Esophagus (tissue), 2 donors: ENCODE data around the gene DYNC1LI2. TPM values are rescaled to one million over a fixed set of nuclear protein-coding genes. Genes with fewer than 3 reads are reported as not detected.

ENCODE experiments used
- H3K27ac ChIP-seq, 2 donors: one replicate each; pipeline ENCODE4 v1.5.1; 2013; ENCODE audit warnings: low read depth in 2 of 2, mild to moderate bottlenecking in 2 of 2, inconsistent platforms in 1 of 2, low read length in 1 of 2, moderate library complexity in 1 of 2
- H3K27me3 ChIP-seq, 2 donors: one replicate each; pipeline ENCODE4 v1.6.1; 2013; ENCODE audit warnings: low read length in 2 of 2, control low read depth in 1 of 2, mild to moderate bottlenecking in 1 of 2; ENCODE audit not compliant: insufficient read depth in 2 of 2, control insufficient read depth in 1 of 2
- H3K36me3 ChIP-seq, 2 donors: one replicate each; pipeline ENCODE4 v1.6.1; 2013; ENCODE audit warnings: low read length in 1 of 2; ENCODE audit not compliant: control insufficient read depth in 2 of 2, insufficient read depth in 2 of 2
- H3K4me1 ChIP-seq, 2 donors: one replicate each; pipeline ENCODE4 v1.6.1; 2013; ENCODE audit warnings: low read length in 1 of 2; ENCODE audit not compliant: control insufficient read depth in 2 of 2, insufficient read depth in 2 of 2
- H3K4me3 ChIP-seq, 2 donors: one replicate each; pipeline ENCODE4 v1.5.1; 2013; ENCODE audit warnings: low read length in 2 of 2, mild to moderate bottlenecking in 2 of 2, low read depth in 1 of 2, moderate library complexity in 1 of 2
- H3K9me3 ChIP-seq, 2 donors: one replicate each; pipeline ENCODE4 v1.6.1; 2013; ENCODE audit warnings: mild to moderate bottlenecking in 2 of 2, low read depth in 1 of 2, low read length in 1 of 2, moderate library complexity in 1 of 2; ENCODE audit not compliant: control insufficient read depth in 2 of 2, insufficient read depth in 1 of 2
- WGBS, 2 donors: extraction: QIAGEN DNeasy Blood & Tissue Kit; methylation state at CpG; one replicate each; pipeline ENCODE4 v1.1.7; 2013; 5-methylcytosine and 5-hydroxymethylcytosine counted together
- polyA plus RNA-seq, 2 donors: library from polyadenylated mRNA; stranded (reverse); fragments of 200-250 nt; gene quantifications; one replicate each; pipeline ENCODE4 v1.2.3, GENCODE V29; 2013
- donor health status: healthy with polysubstance abuse.
- donor health status: Bipolar disorder and iron deficiency.

DYNC1LI2 gene
- polyA plus RNA-seq, 2 donors: 34.5 to 41.3 TPM

- Histone ChIP-seq H3K27me3 (no peaks in the 10 kb centered on the region), H3K4me1 (peaks cover 3 to 8% of the 10 kb centered on the region in 2 donors), H3K27ac (no peak overlapping the region), H3K4me3 (no peak overlapping the region), H3K36me3 (no peaks in the 10 kb centered on the region), H3K9me3 (no peaks in the 10 kb centered on the region)
- 67 to 69% methylated on average over 3 of the region's 3 CpGs for WGBS, 2 donors
Observed at GRCh38 chr16:66754819-66755218, 3.4 kb upstream of the DYNC1LI2 start.

- Histone ChIP-seq H3K36me3 (peaks cover 0 to under 1% of the 10 kb centered on the region in 2 donors), H3K4me3 (no peak overlapping the region), H3K4me1 (peaks cover 3 to 8% of the 10 kb centered on the region in 2 donors), H3K27me3 (no peaks in the 10 kb centered on the region), H3K27ac (no peak overlapping the region), H3K9me3 (no peaks in the 10 kb centered on the region)
- 89 to 93% methylated on average over 2 of the region's 2 CpGs for WGBS, 2 donors
Observed at GRCh38 chr16:66754211-66754610, 2.8 kb upstream of the DYNC1LI2 start.

- H3K27me3 ChIP-seq: no peaks in the 10 kb centered on the region
- H3K36me3 ChIP-seq: peaks cover 3% of the 10 kb centered on the region in 2 donors
- no peak overlapping the region for H3K4me3 ChIP-seq
- no peaks in the 10 kb centered on the region for H3K9me3 ChIP-seq
- peaks cover 3 to 8% of the 10 kb centered on the region in 2 donors for H3K4me1 ChIP-seq
- WGBS, 2 donors: 99% methylated on average over 2 of the region's 2 CpGs
- H3K27ac ChIP-seq: no peak overlapping the region
Observed at GRCh38 chr16:66752958-66753357, 1.5 kb upstream of the DYNC1LI2 start.

GRCh38 chr16:66752379-66752778 lies 970 bp upstream of the DYNC1LI2 start:
- no peak overlapping the region for H3K27ac ChIP-seq
- H3K4me3 ChIP-seq: peak overlapping the region in 1 of 2 donors; percentile 78
- 46 to 55% methylated on average over 6 of the region's 6 CpGs for WGBS, 2 donors
- H3K4me1 ChIP-seq: peaks cover 3 to 8% of the 10 kb centered on the region in 2 donors
- H3K36me3 ChIP-seq: peaks cover 3% of the 10 kb centered on the region in 2 donors
- no peaks in the 10 kb centered on the region for H3K9me3 ChIP-seq
- no peaks in the 10 kb centered on the region for H3K27me3 ChIP-seq

GRCh38 chr16:66751992-66752322 lies 548 bp upstream of the DYNC1LI2 start:
- Histone ChIP-seq H3K4me3 (peak overlapping the region; percentile 78 to 91), H3K36me3 (peaks cover 3% of the 10 kb centered on the region in 2 donors), H3K27me3 (no peaks in the 10 kb centered on the region), H3K9me3 (no peaks in the 10 kb centered on the region), H3K4me1 (peaks cover 3 to 8% of the 10 kb centered on the region in 2 donors), H3K27ac (peak overlapping the region in 1 of 2 donors; percentile 96)
- WGBS, 2 donors: 34 to 38% methylated on average over 3 of the region's 3 CpGs

- H3K4me3 ChIP-seq: peak overlapping the region; percentile 78 to 91
- no peaks in the 10 kb centered on the region for H3K27me3 ChIP-seq
- H3K27ac ChIP-seq: peak overlapping the region; percentile 93 to 96
- H3K36me3 ChIP-seq: peaks cover 5 to 6% of the 10 kb centered on the region in 2 donors
- 1% methylated on average over 22 of the region's 22 CpGs for WGBS, 2 donors
- H3K4me1 ChIP-seq: peaks cover 3 to 8% of the 10 kb centered on the region in 2 donors
- no peaks in the 10 kb centered on the region for H3K9me3 ChIP-seq
Observed at GRCh38 chr16:66751053-66751302, 431 bp downstream of the DYNC1LI2 start.

- Histone ChIP-seq H3K36me3 (peaks cover 5 to 6% of the 10 kb centered on the region in 2 donors), H3K4me1 (peaks cover 3 to 8% of the 10 kb centered on the region in 2 donors), H3K4me3 (peak overlapping the region; percentile 78 to 91), H3K9me3 (no peaks in the 10 kb centered on the region), H3K27me3 (no peaks in the 10 kb centered on the region), H3K27ac (peak overlapping the region; percentile 93 to 96)
- WGBS, 2 donors: 12 to 15% methylated on average over 12 of the region's 12 CpGs
Observed at GRCh38 chr16:66750279-66751052, 943 bp downstream of the DYNC1LI2 start.

- WGBS, 2 donors: 24 to 45% methylated on average over 1 of the region's 1 CpG
- Histone ChIP-seq H3K4me1 (peaks cover 3 to 8% of the 10 kb centered on the region in 2 donors), H3K9me3 (no peaks in the 10 kb centered on the region), H3K27ac (no peak overlapping the region), H3K4me3 (no peak overlapping the region), H3K36me3 (peaks cover 5 to 9% of the 10 kb centered on the region in 2 donors), H3K27me3 (no peaks in the 10 kb centered on the region)
Observed at GRCh38 chr16:66746682-66747081, 4.7 kb downstream of the DYNC1LI2 start.

GRCh38 chr16:66746048-66746447 lies 5.4 kb downstream of the DYNC1LI2 start:
- Histone ChIP-seq H3K4me1 (peaks cover 3 to 8% of the 10 kb centered on the region in 2 donors), H3K4me3 (no peak overlapping the region), H3K9me3 (no peaks in the 10 kb centered on the region), H3K27me3 (no peaks in the 10 kb centered on the region), H3K27ac (no peak overlapping the region), H3K36me3 (peaks cover 5 to 9% of the 10 kb centered on the region in 2 donors)
- WGBS, 2 donors: 82 to 86% methylated on average over 3 of the region's 3 CpGs
